ENCODE data around the gene C10orf53. TPM values are rescaled to one million over a fixed set of nuclear protein-coding genes. Genes with fewer than 3 reads are reported as not detected.
"Not testable (repeated sequence)": the region's sequence is repeated elsewhere in the genome, so short reads cannot be mapped to it uniquely, and the experiment has no call there.

The C10orf53 gene
- polyA plus RNA-seq, 3 donors: not detected

GRCh38 chr10:49688261-49688846 is 8.9 kb downstream of the C10orf53 start:
- DNase-seq: no peak

GRCh38 chr10:49688920-49689319 is 9.5 kb downstream of the C10orf53 start:
- DNase-seq: no peak

GRCh38 chr10:49689882-49690510 is 10.5 kb downstream of the C10orf53 start:
- no peak for DNase-seq

GRCh38 chr10:49690698-49691356 is 11.4 kb downstream of the C10orf53 start:
- DNase-seq: peak; percentile 77

- no peak for DNase-seq
Measured at GRCh38 chr10:49691588-49691987, 12.1 kb downstream of the C10orf53 start.

GRCh38 chr10:49694466-49694865 is 15.0 kb downstream of the C10orf53 start:
- DNase-seq: no peak

GRCh38 chr10:49696311-49696710 is 16.9 kb downstream of the C10orf53 start:
- DNase-seq: no peak

GRCh38 chr10:49698679-49699078 is 19.2 kb downstream of the C10orf53 start:
- no peak for DNase-seq

- DNase-seq: no peak
Measured at GRCh38 chr10:49700211-49700610, 20.8 kb downstream of the C10orf53 start.

GRCh38 chr10:49700997-49701396 is 21.5 kb downstream of the C10orf53 start:
- peak; percentile 15 for DNase-seq

GRCh38 chr10:49707585-49707984 is 28.1 kb downstream of the C10orf53 start:
- DNase-seq: no peak

- no peak for DNase-seq
Measured at GRCh38 chr10:49709934-49710333, 30.5 kb downstream of the C10orf53 start.

GRCh38 chr10:49710966-49711365 is 31.5 kb downstream of the C10orf53 start:
- DNase-seq: no peak

GRCh38 chr10:49711481-49711880 is 32.0 kb downstream of the C10orf53 start:
- DNase-seq: no peak

GRCh38 chr10:49713266-49713665 is 33.8 kb downstream of the C10orf53 start:
- no peak for DNase-seq

GRCh38 chr10:49715157-49715556 is 35.7 kb downstream of the C10orf53 start:
- DNase-seq: not testable (repeated sequence)

- no peak for DNase-seq
Measured at GRCh38 chr10:49726593-49726992, 47.1 kb downstream of the C10orf53 start.

- DNase-seq: no peak
Measured at GRCh38 chr10:49733866-49734265, 54.4 kb downstream of the C10orf53 start.

- DNase-seq: peak; percentile 2
Measured at GRCh38 chr10:49734676-49735075, 55.2 kb downstream of the C10orf53 start.

- DNase-seq: no peak
Measured at GRCh38 chr10:49735161-49735560, 55.7 kb downstream of the C10orf53 start.

GRCh38 chr10:49735848-49736563 is 56.6 kb downstream of the C10orf53 start:
- DNase-seq: no peak

GRCh38 chr10:49736564-49737113 is 57.2 kb downstream of the C10orf53 start:
- no peak for DNase-seq

All from renal pelvis (tissue), 4 donors.